Mesenchymal stem cell (in vitro differentiated cells and primary cell): Measurements from ENCODE around the gene PAX4.
"Not testable (repeated sequence)": the region's sequence is repeated elsewhere in the genome, so short reads cannot be mapped to it uniquely, and the experiment has no call there.

Experiments
- DNase-seq: peaks from one replicate; pipeline ENCODE4 v3.0.0-alpha.2; 2013
- H2AFZ ChIP-seq: one replicate; pipeline ENCODE4 v1.6.1; 2013; ENCODE audit warnings: low read depth, mild to moderate bottlenecking, control low read depth, inconsistent platforms, low read length, moderate library complexity
- H2AK5ac ChIP-seq: 2 replicates; pipeline ENCODE4 v1.6.1; 2013; ENCODE audit warnings: low read length, moderate library complexity, mild to moderate bottlenecking, inconsistent platforms; ENCODE audit not compliant: severe bottlenecking
- H2BK120ac ChIP-seq: one replicate; pipeline ENCODE4 v1.6.1; 2013; ENCODE audit warnings: low read depth, mild to moderate bottlenecking, inconsistent platforms, low read length, moderate library complexity
- H2BK12ac ChIP-seq, 2 experiments: one replicate each; pipeline ENCODE4 v1.6.1; 2013; ENCODE audit warnings: inconsistent platforms in 2 of 2, low read length in 2 of 2, mild to moderate bottlenecking in 2 of 2, moderate library complexity in 2 of 2, control low read depth in 1 of 2
- H2BK15ac ChIP-seq: one replicate; pipeline ENCODE4 v1.6.1; 2013; ENCODE audit warnings: mild to moderate bottlenecking, low read depth, inconsistent platforms; ENCODE audit not compliant: poor library complexity, severe bottlenecking
- H2BK5ac ChIP-seq: 2 replicates; pipeline ENCODE4 v1.6.1; 2013; ENCODE audit warnings: low read depth, mild to moderate bottlenecking, low read length, control low read depth, inconsistent platforms; ENCODE audit not compliant: poor library complexity, severe bottlenecking
- H3K14ac ChIP-seq, 2 experiments: one replicate each; pipeline ENCODE4 v1.6.1; 2013; ENCODE audit warnings: inconsistent platforms in 2 of 2, low read length in 2 of 2, control low read depth in 1 of 2, mild to moderate bottlenecking in 1 of 2, moderate library complexity in 1 of 2
- H3K18ac ChIP-seq, 2 experiments: one replicate each; pipeline ENCODE4 v1.6.1; 2013; ENCODE audit warnings: inconsistent platforms in 2 of 2, low read length in 2 of 2, control low read depth in 1 of 2, low read depth in 1 of 2, mild to moderate bottlenecking in 1 of 2
- H3K23ac ChIP-seq, 2 experiments: one replicate each; pipeline ENCODE4 v1.6.1; 2013; ENCODE audit warnings: inconsistent platforms in 2 of 2, low read length in 2 of 2, mild to moderate bottlenecking in 2 of 2, moderate library complexity in 2 of 2, control low read depth in 1 of 2
- H3K27ac ChIP-seq: 2 replicates; pipeline ENCODE4 v1.5.1; 2013; ENCODE audit warnings: mild to moderate bottlenecking, moderate library complexity, low read length, control low read depth, inconsistent platforms; ENCODE audit not compliant: poor library complexity, severe bottlenecking
- H3K27me3 ChIP-seq, 2 experiments: 2 replicates each; pipeline versions ENCODE4 v1.6.1 to v1.7.0; 2013; ENCODE audit warnings: low read length in 2 of 2, mild to moderate bottlenecking in 2 of 2, moderate library complexity in 2 of 2, control low read depth in 1 of 2, inconsistent platforms in 1 of 2; ENCODE audit not compliant: control insufficient read depth in 1 of 2, insufficient read depth in 1 of 2
- H3K36me3 ChIP-seq, 2 experiments: 2 replicates each; pipeline versions ENCODE4 v1.6.1 to v1.7.0; 2013; ENCODE audit warnings: low read length in 2 of 2, control low read depth in 1 of 2, inconsistent platforms in 1 of 2, low read depth in 1 of 2, mild to moderate bottlenecking in 1 of 2; ENCODE audit not compliant: insufficient read depth in 2 of 2, control insufficient read depth in 1 of 2
- H3K4ac ChIP-seq, 2 experiments: one replicate each; pipeline ENCODE4 v1.6.1; 2013; ENCODE audit warnings: inconsistent platforms in 2 of 2, low read length in 2 of 2, mild to moderate bottlenecking in 2 of 2, moderate library complexity in 2 of 2, control low read depth in 1 of 2, low read depth in 1 of 2
- H3K4me1 ChIP-seq: 2 replicates; pipeline ENCODE4 v1.6.1; 2013; ENCODE audit warnings: low read depth, low read length, control low read depth; ENCODE audit not compliant: control insufficient read depth, insufficient read depth
- H3K4me2 ChIP-seq: 2 replicates; pipeline ENCODE4 v1.6.1; 2013; ENCODE audit warnings: low read length, mild to moderate bottlenecking, inconsistent platforms; ENCODE audit not compliant: poor library complexity, severe bottlenecking
- H3K4me3 ChIP-seq, 2 experiments: 2 replicates each; pipeline versions ENCODE4 v1.5.1 to v1.7.0; 2013; ENCODE audit warnings: low read length in 2 of 2, mild to moderate bottlenecking in 2 of 2, control low read depth in 1 of 2, low read depth in 1 of 2; ENCODE audit not compliant: insufficient read depth in 1 of 2
- H3K79me1 ChIP-seq: replicated peaks from 2 replicates; pipeline ENCODE4 v1.6.1; 2013; ENCODE audit warnings: mild to moderate bottlenecking, control low read depth, low read length, inconsistent platforms; ENCODE audit not compliant: poor library complexity, severe bottlenecking
- H3K9ac ChIP-seq: 2 replicates; pipeline ENCODE4 v1.7.0; 2013; ENCODE audit warnings: mild to moderate bottlenecking, low read length, moderate library complexity
- H3K9me3 ChIP-seq: 2 replicates; pipeline ENCODE4 v1.7.0; 2013; ENCODE audit warnings: mild to moderate bottlenecking, low read length; ENCODE audit not compliant: control insufficient read depth
- H4K8ac ChIP-seq: one replicate; pipeline ENCODE4 v1.6.1; 2013; ENCODE audit warnings: inconsistent platforms, mild to moderate bottlenecking, low read length, moderate library complexity
- H4K91ac ChIP-seq: one replicate; pipeline ENCODE4 v1.6.1; 2013; ENCODE audit warnings: mild to moderate bottlenecking, low read length, inconsistent platforms
- WGBS: methylation state at CpG from one replicate; pipeline ENCODE4 v1.1.7; 2013; ENCODE audit warnings: mixed read lengths; 5-methylcytosine and 5-hydroxymethylcytosine counted together

PAX4 gene

DNA sequence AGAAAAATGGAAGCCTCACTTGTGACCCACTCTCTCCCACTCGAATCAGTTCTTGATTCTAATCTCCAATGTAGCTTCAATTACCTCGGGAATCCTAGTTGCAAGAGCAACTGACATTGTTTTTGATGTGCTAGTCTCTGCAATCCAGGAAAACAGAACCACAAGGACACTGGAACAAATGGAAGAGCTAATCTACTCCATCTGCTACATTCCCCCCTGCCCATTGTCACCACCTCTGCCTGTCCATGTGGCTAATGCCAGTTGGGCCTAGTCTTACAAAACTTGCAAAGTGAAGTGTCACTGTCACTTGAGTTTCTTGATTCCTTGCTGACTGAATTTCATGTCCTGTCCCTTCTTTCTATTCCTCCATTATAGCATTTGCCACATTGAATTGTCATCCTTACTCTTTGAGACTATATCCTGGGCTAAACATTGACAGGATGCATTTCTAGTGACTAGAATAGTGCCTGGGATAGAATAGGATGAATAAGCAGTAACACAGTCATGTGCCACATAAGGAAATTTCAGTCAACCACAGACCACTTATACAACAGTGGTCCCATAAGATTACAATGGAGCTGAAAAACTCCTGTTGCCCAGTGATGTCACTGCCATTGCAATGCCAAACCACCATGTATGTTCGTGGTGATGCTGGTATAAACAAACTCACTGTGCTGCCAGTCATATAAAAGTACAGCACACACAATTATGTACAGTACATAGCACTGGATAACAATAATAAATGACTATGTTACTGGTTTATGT is 46.0 kb downstream of the PAX4 start:
- H3K18ac ChIP-seq, result no peak overlapping the region
- H2AFZ ChIP-seq, result no peak overlapping the region
- no peak overlapping the region for H4K91ac ChIP-seq
- no peak overlapping the region for H2BK12ac ChIP-seq
- DNase-seq, result peak; percentile 60
- no peak overlapping the region for H2BK5ac ChIP-seq
- H2AK5ac ChIP-seq, result no peak overlapping the region
- no peak overlapping the region for H3K23ac ChIP-seq
- no peaks in the 10 kb centered on the region for H3K27me3 ChIP-seq
- no peaks in the 10 kb centered on the region for H3K9me3 ChIP-seq
- H3K9ac ChIP-seq, result no peak overlapping the region
- no peak overlapping the region for H3K4ac ChIP-seq
- no peak overlapping the region for H2BK120ac ChIP-seq
- no peak overlapping the region for H3K4me3 ChIP-seq
- no peak overlapping the region for H3K14ac ChIP-seq
- no peak overlapping the region for H3K27ac ChIP-seq
- no peaks in the 10 kb centered on the region for H3K4me1 ChIP-seq
- H4K8ac ChIP-seq, result no peak overlapping the region
- peaks cover 0 to 6% of the 10 kb centered on the region in 2 experiments for H3K36me3 ChIP-seq
- no peak overlapping the region for H2BK15ac ChIP-seq
- H3K79me1 ChIP-seq, result peaks cover 4% of the 10 kb centered on the region
- no peak overlapping the region for H3K4me2 ChIP-seq
- 73% methylated on average over 3 of the region's 3 CpGs for WGBS

DNA sequence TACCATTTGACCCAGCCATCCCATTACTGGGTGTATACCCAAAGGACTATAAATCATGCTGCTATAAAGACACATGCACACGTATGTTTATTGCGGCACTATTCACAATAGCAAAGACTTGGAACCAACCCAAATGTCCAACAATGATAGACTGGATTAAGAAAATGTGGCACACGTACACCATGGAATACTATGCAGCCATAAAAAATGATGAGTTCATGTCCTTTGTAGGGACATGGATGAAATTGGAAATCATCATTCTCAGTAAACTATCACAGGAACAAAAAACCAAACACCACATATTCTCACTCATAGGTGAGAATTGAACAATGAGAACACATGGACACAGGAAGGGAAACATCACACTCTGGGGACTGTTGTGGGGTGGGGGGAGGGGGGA is 49.9 kb downstream of the PAX4 start:
- H3K36me3 ChIP-seq, DNase-seq, H3K4ac ChIP-seq, H2AK5ac ChIP-seq, H2BK120ac ChIP-seq, H3K79me1 ChIP-seq, H3K27me3 ChIP-seq, H3K9me3 ChIP-seq, H2BK15ac ChIP-seq, H3K14ac ChIP-seq, H2BK12ac ChIP-seq, H2BK5ac ChIP-seq, H3K18ac ChIP-seq, H3K23ac ChIP-seq, H3K4me1 ChIP-seq, H3K4me2 ChIP-seq, H3K9ac ChIP-seq, H4K91ac ChIP-seq, H3K27ac ChIP-seq, H2AFZ ChIP-seq, H3K4me3 ChIP-seq, H4K8ac ChIP-seq: not testable (repeated sequence)
- WGBS, result no CpG with 5 or more reads among the region's 3 CpGs

DNA sequence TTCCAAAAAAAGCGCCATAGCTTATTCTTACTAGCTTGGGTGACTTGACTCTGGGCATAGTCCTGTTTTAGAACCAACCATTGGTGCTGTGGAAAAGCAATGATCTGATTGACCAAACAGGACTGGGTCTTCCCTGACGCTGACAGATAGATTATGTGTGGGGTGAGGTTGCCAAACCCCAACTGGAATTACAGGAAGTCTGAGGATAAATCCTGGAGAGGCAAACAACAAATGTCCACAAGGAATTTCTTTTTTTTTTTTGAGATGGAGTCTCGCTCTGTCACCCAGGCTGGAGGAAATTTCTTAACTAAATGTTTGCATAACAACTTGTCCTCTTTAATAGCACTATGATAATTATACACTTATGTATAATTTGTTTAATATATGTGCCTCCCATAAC is 51.7 kb downstream of the PAX4 start:
- no peak overlapping the region for H3K4me3 ChIP-seq
- no peak for DNase-seq
- no peaks in the 10 kb centered on the region for H3K36me3 ChIP-seq
- H3K14ac ChIP-seq, result no peak overlapping the region
- no peak overlapping the region for H4K91ac ChIP-seq
- peaks cover 10% of the 10 kb centered on the region for H3K9me3 ChIP-seq
- H3K23ac ChIP-seq, result no peak overlapping the region
- H3K27ac ChIP-seq, result no peak overlapping the region
- H2AFZ ChIP-seq, result no peak overlapping the region
- no peaks in the 10 kb centered on the region for H3K27me3 ChIP-seq
- no peak overlapping the region for H2AK5ac ChIP-seq
- no peak overlapping the region for H3K4ac ChIP-seq
- no peaks in the 10 kb centered on the region for H3K4me1 ChIP-seq
- no peak overlapping the region for H2BK5ac ChIP-seq
- no peak overlapping the region for H2BK15ac ChIP-seq
- H3K9ac ChIP-seq, result no peak overlapping the region
- no peak overlapping the region for H3K4me2 ChIP-seq
- no peak overlapping the region for H2BK120ac ChIP-seq
- no peak overlapping the region for H3K18ac ChIP-seq
- no peak overlapping the region for H4K8ac ChIP-seq
- no peak overlapping the region for H2BK12ac ChIP-seq
- WGBS, result 91% methylated on average over 2 of the region's 3 CpGs
- no peaks in the 10 kb centered on the region for H3K79me1 ChIP-seq
